SK-N-SH treated with all-trans-retinoic acid at 6 μM for 48 hours (cell line): ENCODE data around the gene GRIA3.

Experiments used
- ATAC-seq: fragments of 200-7000 bp; cut with Tn5 transposase; 3 replicates; pipeline ENCODE4 v1.9.1; 2020; ENCODE audit warnings: mild to moderate bottlenecking, moderate library complexity
- ARNTL ChIP-seq: fragments of 450-650 bp; formaldehyde crosslinking; IDR thresholded peaks from 2 replicates; pipeline ENCODE4 v1.5.0; 2020; ENCODE audit warnings: low read depth, mild to moderate bottlenecking, moderate library complexity, borderline replicate concordance
- BACH2 ChIP-seq: fragments of 250-450 bp; sonication (Bioruptor Pico); IDR thresholded peaks from 2 replicates; pipeline ENCODE4 v1.9.0; 2021; ENCODE audit warnings: mild to moderate bottlenecking, borderline replicate concordance
- ESRRG ChIP-seq: fragments of 250-450 bp; sonication (Bioruptor Pico); IDR thresholded peaks from 2 replicates; pipeline ENCODE4 v1.6.1; 2021; ENCODE audit warnings: mild to moderate bottlenecking
- GLIS3 ChIP-seq: fragments of 250-450 bp; sonication (Bioruptor Pico); IDR thresholded peaks from 2 replicates; pipeline ENCODE4 v1.5.0; 2020; ENCODE audit warnings: mild to moderate bottlenecking, moderate library complexity
- ISL1 ChIP-seq: fragments of 250-450 bp; sonication (Bioruptor Pico); IDR thresholded peaks from 2 replicates; pipeline ENCODE4 v2.1.2; 2022; ENCODE audit warnings: mild to moderate bottlenecking, moderate library complexity
- OSR1 ChIP-seq: fragments of 250-450 bp; sonication (Bioruptor Pico); IDR thresholded peaks from 2 replicates; pipeline ENCODE4 v1.8.0; 2022; ENCODE audit warnings: moderate library complexity, mild to moderate bottlenecking, inconsistent platforms
- PPARA ChIP-seq: fragments of 250-450 bp; sonication (Bioruptor Pico); IDR thresholded peaks from 2 replicates; pipeline ENCODE4 v1.5.0; 2020; ENCODE audit warnings: mild to moderate bottlenecking, borderline replicate concordance
- RARB ChIP-seq: fragments of 250-450 bp; sonication (Bioruptor Pico); IDR thresholded peaks from 2 replicates; pipeline ENCODE4 v1.8.0; 2021; ENCODE audit warnings: mild to moderate bottlenecking, moderate library complexity
- SNAI2 ChIP-seq: fragments of 250-450 bp; sonication (Bioruptor Pico); IDR thresholded peaks from 2 replicates; pipeline ENCODE4 v1.5.0; 2020; ENCODE audit warnings: mild to moderate bottlenecking, moderate library complexity
- TCF4 ChIP-seq: fragments of 250-450 bp; sonication (Bioruptor Pico); IDR thresholded peaks from 2 replicates; pipeline ENCODE4 v1.8.0; 2021; ENCODE audit warnings: mild to moderate bottlenecking, moderate library complexity, borderline replicate concordance
- TOX ChIP-seq: fragments of 250-450 bp; sonication (Bioruptor Pico); IDR thresholded peaks from 2 replicates; pipeline ENCODE4 v1.8.0; 2021; ENCODE audit warnings: mild to moderate bottlenecking, moderate library complexity, borderline replicate concordance
- ZC3H10 ChIP-seq: fragments of 250-450 bp; sonication (Bioruptor Pico); IDR thresholded peaks from 2 replicates; pipeline ENCODE4 v1.5.1; 2021; ENCODE audit warnings: mild to moderate bottlenecking, moderate library complexity
- ZFP3 ChIP-seq: fragments of 250-450 bp; sonication (Bioruptor Pico); IDR thresholded peaks from 2 replicates; pipeline ENCODE4 v1.5.0; 2020; ENCODE audit warnings: mild to moderate bottlenecking, moderate library complexity
- ZNF70 ChIP-seq: fragments of 450-650 bp; formaldehyde crosslinking; IDR thresholded peaks from 2 replicates; pipeline ENCODE4 v1.5.0; 2020; ENCODE audit warnings: mild to moderate bottlenecking, moderate library complexity
- ZNF8 ChIP-seq: fragments of 450-650 bp; formaldehyde crosslinking; IDR thresholded peaks from 2 replicates; pipeline ENCODE4 v1.5.0; 2020; ENCODE audit warnings: mild to moderate bottlenecking, moderate library complexity
- TF ChIP-seq, protein P1 (sequence below): fragments of 250-450 bp; sonication (Bioruptor Pico); IDR thresholded peaks from 2 replicates; pipeline ENCODE4 v1.5.1; 2020; ENCODE audit warnings: low read depth, mild to moderate bottlenecking, moderate library complexity
- TF ChIP-seq, protein P2 (sequence below): fragments of 250-450 bp; sonication (Bioruptor Pico); IDR thresholded peaks from 2 replicates; pipeline ENCODE4 v1.5.1; 2021; ENCODE audit warnings: mild to moderate bottlenecking, moderate library complexity
- TF ChIP-seq, protein P3 (sequence below): fragments of 250-450 bp; sonication (Bioruptor Pico); IDR thresholded peaks from 2 replicates; pipeline ENCODE4 v1.8.0; 2020; ENCODE audit warnings: mild to moderate bottlenecking, moderate library complexity, borderline replicate concordance
- TF ChIP-seq, protein P4 (sequence below): fragments of 250-450 bp; sonication (Bioruptor Pico); IDR thresholded peaks from 2 replicates; pipeline ENCODE4 v1.5.0; 2020; ENCODE audit warnings: mild to moderate bottlenecking, moderate library complexity
- TF ChIP-seq, protein P5 (sequence below): fragments of 250-450 bp; sonication (Bioruptor Pico); IDR thresholded peaks from 2 replicates; pipeline ENCODE4 v1.8.0; 2021; ENCODE audit warnings: low read depth, mild to moderate bottlenecking, moderate library complexity, borderline replicate concordance

The GRIA3 gene

DNA sequence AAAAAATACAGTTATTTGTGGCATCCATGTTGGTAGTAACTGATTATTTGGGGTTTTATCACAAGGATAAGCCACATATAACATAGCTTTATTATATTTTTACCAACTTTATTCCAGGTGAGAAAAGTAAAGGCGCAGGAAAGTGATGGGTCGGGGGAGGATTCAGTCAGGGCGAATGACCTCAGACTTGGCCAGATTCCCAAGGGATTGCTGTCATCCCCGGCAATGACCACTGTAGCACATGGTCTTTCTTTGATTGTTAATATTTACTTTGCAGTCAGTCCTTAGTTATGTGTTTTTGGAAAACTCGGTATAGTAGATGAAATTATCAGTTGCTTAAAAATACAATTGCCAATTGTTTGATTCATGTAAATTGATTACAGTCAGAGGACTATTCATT lies 17.6 kb downstream of the GRIA3 start:
- TF ChIP-seq, protein P1, sequence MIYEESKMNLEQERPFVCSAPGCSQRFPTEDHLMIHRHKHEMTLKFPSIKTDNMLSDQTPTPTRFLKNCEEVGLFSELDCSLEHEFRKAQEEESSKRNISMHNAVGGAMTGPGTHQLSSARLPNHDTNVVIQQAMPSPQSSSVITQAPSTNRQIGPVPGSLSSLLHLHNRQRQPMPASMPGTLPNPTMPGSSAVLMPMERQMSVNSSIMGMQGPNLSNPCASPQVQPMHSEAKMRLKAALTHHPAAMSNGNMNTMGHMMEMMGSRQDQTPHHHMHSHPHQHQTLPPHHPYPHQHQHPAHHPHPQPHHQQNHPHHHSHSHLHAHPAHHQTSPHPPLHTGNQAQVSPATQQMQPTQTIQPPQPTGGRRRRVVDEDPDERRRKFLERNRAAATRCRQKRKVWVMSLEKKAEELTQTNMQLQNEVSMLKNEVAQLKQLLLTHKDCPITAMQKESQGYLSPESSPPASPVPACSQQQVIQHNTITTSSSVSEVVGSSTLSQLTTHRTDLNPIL (CRISPR knock-in tag): no peak
- no peak for TF ChIP-seq ZFP3
- no peak for TF ChIP-seq ZNF70 (CRISPR knock-in tag)
- no peak for TF ChIP-seq RARB (CRISPR knock-in tag)
- no peak for TF ChIP-seq TCF4
- no peak for TF ChIP-seq SNAI2 (CRISPR knock-in tag)
- no peak for TF ChIP-seq ZNF8 (CRISPR knock-in tag)
- no peak for TF ChIP-seq OSR1 (CRISPR knock-in tag)
- no peak for TF ChIP-seq PPARA (CRISPR knock-in tag)
- TF ChIP-seq, protein P2, sequence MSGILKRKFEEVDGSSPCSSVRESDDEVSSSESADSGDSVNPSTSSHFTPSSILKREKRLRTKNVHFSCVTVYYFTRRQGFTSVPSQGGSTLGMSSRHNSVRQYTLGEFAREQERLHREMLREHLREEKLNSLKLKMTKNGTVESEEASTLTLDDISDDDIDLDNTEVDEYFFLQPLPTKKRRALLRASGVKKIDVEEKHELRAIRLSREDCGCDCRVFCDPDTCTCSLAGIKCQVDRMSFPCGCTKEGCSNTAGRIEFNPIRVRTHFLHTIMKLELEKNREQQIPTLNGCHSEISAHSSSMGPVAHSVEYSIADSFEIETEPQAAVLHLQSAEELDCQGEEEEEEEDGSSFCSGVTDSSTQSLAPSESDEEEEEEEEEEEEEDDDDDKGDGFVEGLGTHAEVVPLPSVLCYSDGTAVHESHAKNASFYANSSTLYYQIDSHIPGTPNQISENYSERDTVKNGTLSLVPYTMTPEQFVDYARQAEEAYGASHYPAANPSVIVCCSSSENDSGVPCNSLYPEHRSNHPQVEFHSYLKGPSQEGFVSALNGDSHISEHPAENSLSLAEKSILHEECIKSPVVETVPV (CRISPR knock-in tag): no peak
- TF ChIP-seq ESRRG (CRISPR knock-in tag): no peak
- no peak for TF ChIP-seq ARNTL (CRISPR knock-in tag)
- TF ChIP-seq, protein P3, sequence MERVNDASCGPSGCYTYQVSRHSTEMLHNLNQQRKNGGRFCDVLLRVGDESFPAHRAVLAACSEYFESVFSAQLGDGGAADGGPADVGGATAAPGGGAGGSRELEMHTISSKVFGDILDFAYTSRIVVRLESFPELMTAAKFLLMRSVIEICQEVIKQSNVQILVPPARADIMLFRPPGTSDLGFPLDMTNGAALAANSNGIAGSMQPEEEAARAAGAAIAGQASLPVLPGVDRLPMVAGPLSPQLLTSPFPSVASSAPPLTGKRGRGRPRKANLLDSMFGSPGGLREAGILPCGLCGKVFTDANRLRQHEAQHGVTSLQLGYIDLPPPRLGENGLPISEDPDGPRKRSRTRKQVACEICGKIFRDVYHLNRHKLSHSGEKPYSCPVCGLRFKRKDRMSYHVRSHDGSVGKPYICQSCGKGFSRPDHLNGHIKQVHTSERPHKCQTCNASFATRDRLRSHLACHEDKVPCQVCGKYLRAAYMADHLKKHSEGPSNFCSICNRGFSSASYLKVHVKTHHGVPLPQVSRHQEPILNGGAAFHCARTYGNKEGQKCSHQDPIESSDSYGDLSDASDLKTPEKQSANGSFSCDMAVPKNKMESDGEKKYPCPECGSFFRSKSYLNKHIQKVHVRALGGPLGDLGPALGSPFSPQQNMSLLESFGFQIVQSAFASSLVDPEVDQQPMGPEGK (CRISPR knock-in tag): no peak
- TF ChIP-seq ISL1 (CRISPR knock-in tag): no peak
- TF ChIP-seq TOX (CRISPR knock-in tag): no peak
- no peak for TF ChIP-seq BACH2 (CRISPR knock-in tag)
- TF ChIP-seq, protein P4, sequence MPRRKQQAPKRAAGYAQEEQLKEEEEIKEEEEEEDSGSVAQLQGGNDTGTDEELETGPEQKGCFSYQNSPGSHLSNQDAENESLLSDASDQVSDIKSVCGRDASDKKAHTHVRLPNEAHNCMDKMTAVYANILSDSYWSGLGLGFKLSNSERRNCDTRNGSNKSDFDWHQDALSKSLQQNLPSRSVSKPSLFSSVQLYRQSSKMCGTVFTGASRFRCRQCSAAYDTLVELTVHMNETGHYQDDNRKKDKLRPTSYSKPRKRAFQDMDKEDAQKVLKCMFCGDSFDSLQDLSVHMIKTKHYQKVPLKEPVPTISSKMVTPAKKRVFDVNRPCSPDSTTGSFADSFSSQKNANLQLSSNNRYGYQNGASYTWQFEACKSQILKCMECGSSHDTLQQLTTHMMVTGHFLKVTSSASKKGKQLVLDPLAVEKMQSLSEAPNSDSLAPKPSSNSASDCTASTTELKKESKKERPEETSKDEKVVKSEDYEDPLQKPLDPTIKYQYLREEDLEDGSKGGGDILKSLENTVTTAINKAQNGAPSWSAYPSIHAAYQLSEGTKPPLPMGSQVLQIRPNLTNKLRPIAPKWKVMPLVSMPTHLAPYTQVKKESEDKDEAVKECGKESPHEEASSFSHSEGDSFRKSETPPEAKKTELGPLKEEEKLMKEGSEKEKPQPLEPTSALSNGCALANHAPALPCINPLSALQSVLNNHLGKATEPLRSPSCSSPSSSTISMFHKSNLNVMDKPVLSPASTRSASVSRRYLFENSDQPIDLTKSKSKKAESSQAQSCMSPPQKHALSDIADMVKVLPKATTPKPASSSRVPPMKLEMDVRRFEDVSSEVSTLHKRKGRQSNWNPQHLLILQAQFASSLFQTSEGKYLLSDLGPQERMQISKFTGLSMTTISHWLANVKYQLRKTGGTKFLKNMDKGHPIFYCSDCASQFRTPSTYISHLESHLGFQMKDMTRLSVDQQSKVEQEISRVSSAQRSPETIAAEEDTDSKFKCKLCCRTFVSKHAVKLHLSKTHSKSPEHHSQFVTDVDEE (CRISPR knock-in tag): no peak
- TF ChIP-seq ZC3H10 (CRISPR knock-in tag): no peak
- no peak for TF ChIP-seq GLIS3 (CRISPR knock-in tag)
- TF ChIP-seq, protein P5, sequence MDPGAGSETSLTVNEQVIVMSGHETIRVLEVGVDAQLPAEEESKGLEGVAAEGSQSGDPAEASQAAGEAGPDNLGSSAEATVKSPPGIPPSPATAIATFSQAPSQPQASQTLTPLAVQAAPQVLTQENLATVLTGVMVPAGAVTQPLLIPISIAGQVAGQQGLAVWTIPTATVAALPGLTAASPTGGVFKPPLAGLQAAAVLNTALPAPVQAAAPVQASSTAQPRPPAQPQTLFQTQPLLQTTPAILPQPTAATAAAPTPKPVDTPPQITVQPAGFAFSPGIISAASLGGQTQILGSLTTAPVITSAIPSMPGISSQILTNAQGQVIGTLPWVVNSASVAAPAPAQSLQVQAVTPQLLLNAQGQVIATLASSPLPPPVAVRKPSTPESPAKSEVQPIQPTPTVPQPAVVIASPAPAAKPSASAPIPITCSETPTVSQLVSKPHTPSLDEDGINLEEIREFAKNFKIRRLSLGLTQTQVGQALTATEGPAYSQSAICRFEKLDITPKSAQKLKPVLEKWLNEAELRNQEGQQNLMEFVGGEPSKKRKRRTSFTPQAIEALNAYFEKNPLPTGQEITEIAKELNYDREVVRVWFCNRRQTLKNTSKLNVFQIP: no peak
- no peak for ATAC-seq

DNA sequence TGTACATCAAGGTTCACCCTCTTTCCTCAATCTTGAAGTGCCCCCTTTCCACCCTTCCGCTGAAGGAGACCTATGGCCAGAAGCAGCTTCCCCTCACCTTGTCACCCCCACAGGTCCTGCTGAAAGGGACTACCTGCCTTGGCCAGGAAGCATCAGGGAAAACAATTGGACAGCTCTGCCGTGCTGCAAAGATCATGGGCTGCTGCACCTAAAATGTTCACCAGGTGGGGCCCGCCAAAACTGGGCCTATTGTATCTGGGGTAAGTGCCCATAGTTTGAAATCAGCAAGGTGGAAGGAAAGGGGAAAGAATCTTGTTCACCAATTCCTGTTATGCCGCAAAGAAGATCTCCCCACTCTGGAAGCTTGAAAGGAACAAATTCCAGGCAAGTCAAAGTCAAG lies 18.4 kb downstream of the GRIA3 start:
- no peak for ATAC-seq
- no peak for TF ChIP-seq ZFP3
- no peak for TF ChIP-seq RARB (CRISPR knock-in tag)
- TF ChIP-seq BACH2 (CRISPR knock-in tag): no peak
- TF ChIP-seq, protein P5: no peak
- TF ChIP-seq ISL1 (CRISPR knock-in tag): no peak
- TF ChIP-seq, protein P4 (CRISPR knock-in tag): no peak
- TF ChIP-seq GLIS3 (CRISPR knock-in tag): no peak
- TF ChIP-seq SNAI2 (CRISPR knock-in tag): no peak
- TF ChIP-seq TCF4: no peak
- no peak for TF ChIP-seq ARNTL (CRISPR knock-in tag)
- TF ChIP-seq ZNF8 (CRISPR knock-in tag): no peak
- no peak for TF ChIP-seq ZNF70 (CRISPR knock-in tag)
- TF ChIP-seq, protein P2 (CRISPR knock-in tag): no peak
